HepG2 (cell line): ENCODE results near the gene RMDN2.

Source experiments
- PAX8 ChIP-seq: sonication (generic); formaldehyde crosslinking; IDR thresholded peaks from 2 replicates; pipeline ENCODE4 v1.8.0; 2022; ENCODE audit warnings: mild to moderate bottlenecking, missing genetic modification reagents, borderline replicate concordance
- ZNF225 ChIP-seq: sonication (generic); formaldehyde crosslinking; IDR thresholded peaks from 2 replicates; pipeline ENCODE4 v1.4.0; 2020; ENCODE audit warnings: mild to moderate bottlenecking, missing genetic modification reagents
- TF ChIP-seq, protein P1 (sequence below): sonication (generic); formaldehyde crosslinking; IDR thresholded peaks from 2 replicates; pipeline ENCODE4 v1.5.0; 2020; ENCODE audit warnings: mild to moderate bottlenecking, missing genetic modification reagents, moderate library complexity

DNA sequence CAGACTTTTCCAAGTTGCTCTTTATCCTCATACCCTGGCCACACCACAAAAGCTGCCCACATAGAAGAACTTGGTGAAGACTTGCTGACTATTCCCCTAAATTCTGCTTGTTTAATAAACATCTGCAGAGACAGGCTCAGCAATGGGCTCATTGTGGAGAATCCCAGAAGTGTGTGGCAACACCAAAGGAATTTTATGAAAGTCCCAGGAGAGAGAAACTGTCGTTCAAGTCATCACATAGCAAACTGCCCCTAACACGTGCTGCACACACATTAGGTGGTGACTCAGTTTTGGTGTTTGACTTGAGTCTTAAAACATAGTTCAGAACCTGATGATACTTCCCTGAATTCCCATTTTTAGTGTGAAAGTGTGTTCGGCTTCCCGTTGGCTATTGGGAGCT, 112.2 kb downstream of the RMDN2 start:
- no peak for TF ChIP-seq ZNF225 (CRISPR knock-in tag)
- no peak for TF ChIP-seq PAX8 (CRISPR knock-in tag)
- TF ChIP-seq, protein P1, sequence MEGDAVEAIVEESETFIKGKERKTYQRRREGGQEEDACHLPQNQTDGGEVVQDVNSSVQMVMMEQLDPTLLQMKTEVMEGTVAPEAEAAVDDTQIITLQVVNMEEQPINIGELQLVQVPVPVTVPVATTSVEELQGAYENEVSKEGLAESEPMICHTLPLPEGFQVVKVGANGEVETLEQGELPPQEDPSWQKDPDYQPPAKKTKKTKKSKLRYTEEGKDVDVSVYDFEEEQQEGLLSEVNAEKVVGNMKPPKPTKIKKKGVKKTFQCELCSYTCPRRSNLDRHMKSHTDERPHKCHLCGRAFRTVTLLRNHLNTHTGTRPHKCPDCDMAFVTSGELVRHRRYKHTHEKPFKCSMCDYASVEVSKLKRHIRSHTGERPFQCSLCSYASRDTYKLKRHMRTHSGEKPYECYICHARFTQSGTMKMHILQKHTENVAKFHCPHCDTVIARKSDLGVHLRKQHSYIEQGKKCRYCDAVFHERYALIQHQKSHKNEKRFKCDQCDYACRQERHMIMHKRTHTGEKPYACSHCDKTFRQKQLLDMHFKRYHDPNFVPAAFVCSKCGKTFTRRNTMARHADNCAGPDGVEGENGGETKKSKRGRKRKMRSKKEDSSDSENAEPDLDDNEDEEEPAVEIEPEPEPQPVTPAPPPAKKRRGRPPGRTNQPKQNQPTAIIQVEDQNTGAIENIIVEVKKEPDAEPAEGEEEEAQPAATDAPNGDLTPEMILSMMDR (CRISPR knock-in tag): no peak
